Fibroblast of peridontal ligament (primary cell): ENCODE measurements around the gene FILIP1L.
"Not testable (repeated sequence)": the region's sequence is repeated elsewhere in the genome, so short reads cannot be mapped to it uniquely, and the experiment has no call there.

Experiments used
- DNase-seq: peaks from one replicate; pipeline ENCODE4 v3.0.0-alpha.2; 2010; ENCODE audit errors: extremely low read depth

FILIP1L gene

DNA sequence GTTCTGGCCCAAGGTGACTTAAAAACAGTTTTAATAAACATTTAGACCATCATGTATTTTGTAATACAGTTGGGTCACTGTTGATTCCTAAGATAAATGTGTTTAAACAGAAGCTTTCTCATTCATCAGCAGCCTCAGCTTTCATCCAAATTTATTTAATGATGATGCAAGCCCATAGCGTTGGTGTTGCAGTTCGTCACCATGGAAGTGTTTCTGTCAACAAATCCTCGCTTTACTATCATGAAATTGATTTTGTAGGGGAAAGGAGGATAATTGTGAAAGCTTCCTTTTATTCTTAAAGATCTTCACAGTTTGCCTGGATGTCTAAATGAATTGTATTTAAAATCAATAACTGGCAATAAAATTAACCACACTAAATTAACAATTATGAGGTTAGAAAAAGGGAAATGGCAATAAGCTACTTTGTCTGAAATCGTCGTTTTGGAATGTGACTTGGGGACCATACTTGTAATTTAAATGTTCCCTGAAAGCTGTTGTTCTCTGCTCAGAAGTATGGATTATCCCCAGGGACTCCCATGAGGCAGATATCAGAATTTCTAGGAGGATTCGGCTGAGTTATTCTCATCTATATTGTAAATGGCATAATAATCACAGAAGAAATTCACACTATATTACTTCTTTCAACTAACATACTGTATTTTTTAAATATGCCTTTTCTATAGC is 267.7 kb downstream of the FILIP1L start:
- DNase-seq = peak; percentile 72

DNA sequence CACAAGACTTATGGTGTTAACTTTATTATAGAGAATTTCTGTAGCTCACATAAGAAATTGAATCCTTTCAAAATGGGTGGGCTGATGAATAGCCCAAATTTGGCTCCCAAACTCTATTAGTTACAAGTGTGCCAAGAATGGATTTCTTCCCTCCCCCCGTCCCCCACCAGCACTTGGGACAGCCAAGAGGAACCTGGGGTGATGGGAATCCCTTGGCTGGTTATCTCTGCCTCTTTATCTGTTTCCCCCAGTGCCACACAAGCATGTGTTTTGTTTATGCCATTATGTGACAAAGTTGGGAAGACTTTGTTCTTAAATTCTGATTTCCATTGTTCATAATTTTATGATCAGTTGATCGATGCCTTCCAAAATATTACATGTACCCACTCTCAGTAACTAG is 268.3 kb downstream of the FILIP1L start:
- DNase-seq = no peak

DNA sequence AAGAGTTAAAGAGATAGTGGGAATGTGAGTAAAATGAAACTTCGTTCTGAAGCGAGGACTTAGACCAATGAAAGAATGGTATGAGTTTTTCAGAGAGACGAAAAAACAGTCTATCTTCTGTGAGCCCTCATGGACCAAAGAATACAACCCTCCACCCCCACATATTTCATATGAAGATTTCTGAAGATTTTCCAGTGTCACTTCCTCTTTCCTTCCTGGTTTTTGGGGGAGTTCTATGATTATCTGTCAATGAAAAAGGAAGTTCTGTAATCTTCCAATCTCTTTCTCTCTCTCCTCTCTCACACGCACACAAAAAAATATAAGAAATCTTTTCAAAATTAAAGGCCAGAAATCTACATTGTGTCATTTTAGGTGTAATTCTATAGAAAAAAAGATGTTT is 269.0 kb downstream of the FILIP1L start:
- DNase-seq = no peak

- peak; percentile 71 for DNase-seq
These were observed 270.6 kb downstream of the FILIP1L start for GRCh38 chr3:99843590-99844258.

DNA sequence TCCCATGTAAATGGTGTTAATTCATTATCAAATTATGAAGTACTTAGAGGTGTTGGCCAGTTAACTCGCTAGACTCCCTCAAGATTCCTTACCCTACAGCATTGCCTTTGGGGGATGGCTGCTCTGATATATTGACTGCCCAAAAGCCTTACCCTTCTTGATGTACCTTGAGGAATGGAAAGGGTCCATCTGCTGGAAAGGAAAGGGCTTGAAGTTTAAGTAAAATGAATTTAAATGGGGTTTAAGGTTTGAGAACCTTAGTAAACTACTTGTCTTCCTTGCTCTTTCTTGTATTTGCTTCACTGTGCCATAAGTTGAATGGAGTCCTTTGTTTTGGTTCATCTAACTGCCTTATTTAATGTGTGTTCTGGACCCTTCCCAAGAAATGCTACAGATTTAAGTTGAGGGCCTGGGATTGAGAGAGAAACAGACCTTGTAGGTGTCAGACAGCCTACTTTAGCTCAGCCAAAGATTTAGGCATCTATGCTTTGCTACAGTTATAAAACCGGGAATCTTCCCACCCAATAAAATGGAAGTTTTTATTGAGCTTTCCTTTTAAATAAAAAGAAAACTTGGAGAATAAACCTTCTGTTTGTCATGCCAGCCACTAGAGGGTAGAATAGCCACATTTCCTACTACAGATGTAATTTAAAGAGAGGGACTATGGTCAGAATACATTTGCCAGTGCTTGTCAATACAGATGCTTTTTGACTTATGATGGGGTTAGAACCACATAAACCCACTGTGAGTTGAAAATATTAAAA is 271.3 kb downstream of the FILIP1L start:
- DNase-seq = peak; percentile 88

GRCh38 chr3:99841949-99842348 is 272.4 kb downstream of the FILIP1L start:
- DNase-seq = not testable (repeated sequence)

DNA sequence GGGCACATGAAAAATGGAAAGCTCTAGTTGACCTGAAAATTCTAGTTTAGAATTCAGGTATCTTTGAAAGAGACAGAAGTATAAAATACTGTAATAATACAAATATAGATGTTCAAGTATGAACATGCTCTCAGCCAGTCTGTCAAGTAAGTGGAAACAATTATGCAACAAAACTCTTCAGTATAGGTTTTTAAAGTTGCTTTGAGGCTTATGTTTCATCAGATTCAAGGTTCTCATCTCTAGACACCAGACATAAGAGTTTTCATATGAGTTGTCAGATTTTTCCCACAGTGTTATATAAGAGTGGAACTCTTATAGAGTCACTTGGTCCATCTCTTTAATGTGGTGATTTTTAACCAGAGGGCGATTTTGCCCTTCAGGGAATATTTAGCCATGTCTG is 274.7 kb downstream of the FILIP1L start:
- no peak for DNase-seq

DNA sequence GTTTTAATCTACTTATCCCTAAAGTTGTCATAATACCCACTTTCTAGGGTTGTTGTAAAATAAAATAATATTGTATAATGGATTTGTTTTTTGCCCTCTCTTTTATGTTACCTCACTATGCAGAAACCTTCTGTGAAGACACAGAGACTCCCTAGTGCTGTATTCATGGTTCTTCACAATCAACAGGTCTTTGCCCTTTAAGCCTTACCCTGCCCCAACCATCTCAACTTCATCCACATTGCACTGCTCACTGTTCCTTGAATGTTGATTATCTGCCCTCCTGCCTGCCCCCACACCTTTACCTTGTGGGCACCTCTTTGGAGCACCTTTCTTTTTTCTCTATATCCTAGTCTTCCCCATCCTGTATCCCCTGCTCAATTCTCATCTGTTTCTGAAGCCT is 275.5 kb downstream of the FILIP1L start:
- DNase-seq = no peak

- DNase-seq = no peak
These were observed 276.6 kb downstream of the FILIP1L start for GRCh38 chr3:99837715-99838114.

DNA sequence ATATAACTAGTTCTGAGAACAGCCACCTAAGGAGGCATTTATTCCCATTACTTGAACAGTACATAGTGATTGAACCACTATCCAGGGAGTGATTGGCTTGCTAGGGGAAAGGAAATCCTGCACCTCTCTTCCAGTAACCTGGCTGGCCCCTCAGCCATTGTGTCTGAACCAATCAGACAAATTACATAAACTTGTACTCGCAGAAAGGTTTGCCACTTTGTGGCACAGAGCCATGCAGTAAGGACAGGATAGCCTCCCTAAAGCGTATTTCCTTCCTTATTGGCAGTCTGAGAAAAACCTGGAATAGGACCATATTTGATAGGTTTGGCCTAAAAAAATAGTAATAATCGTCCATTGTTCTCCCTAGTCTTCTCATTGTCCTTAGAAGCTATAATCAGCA is 277.6 kb downstream of the FILIP1L start:
- DNase-seq = no peak

- DNase-seq = no peak
These were observed 279.9 kb downstream of the FILIP1L start for GRCh38 chr3:99834211-99834957.

DNA sequence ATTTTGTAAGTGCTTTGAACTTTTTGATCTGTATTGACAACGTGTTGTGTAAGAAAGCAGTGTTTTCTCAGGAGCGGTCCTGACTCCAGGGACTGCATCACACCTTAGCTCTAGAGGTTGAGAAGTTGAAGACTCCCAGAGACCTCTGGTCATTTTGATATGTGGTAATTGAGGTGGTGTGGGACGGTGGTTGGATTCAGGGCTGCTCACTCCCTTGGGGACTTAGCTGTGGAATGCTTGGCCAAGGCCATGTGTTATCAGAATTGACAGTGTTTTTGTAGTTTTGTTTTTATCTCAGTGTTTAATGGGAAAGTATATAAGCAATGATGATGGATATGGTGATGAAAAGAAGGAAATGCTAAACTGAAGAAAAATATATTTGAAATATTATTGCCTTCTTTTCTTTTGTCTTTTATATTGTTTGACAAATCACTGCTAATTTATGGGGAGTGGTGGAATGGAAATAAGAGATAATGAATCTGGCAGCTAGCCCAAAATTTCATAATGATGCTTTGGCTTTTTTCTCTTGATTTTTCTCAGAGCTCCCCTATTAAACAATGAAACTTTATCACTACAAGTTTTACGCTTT is 280.6 kb downstream of the FILIP1L start:
- no peak for DNase-seq

GRCh38 chr3:99829844-99830243 is 284.5 kb downstream of the FILIP1L start:
- no peak for DNase-seq

DNA sequence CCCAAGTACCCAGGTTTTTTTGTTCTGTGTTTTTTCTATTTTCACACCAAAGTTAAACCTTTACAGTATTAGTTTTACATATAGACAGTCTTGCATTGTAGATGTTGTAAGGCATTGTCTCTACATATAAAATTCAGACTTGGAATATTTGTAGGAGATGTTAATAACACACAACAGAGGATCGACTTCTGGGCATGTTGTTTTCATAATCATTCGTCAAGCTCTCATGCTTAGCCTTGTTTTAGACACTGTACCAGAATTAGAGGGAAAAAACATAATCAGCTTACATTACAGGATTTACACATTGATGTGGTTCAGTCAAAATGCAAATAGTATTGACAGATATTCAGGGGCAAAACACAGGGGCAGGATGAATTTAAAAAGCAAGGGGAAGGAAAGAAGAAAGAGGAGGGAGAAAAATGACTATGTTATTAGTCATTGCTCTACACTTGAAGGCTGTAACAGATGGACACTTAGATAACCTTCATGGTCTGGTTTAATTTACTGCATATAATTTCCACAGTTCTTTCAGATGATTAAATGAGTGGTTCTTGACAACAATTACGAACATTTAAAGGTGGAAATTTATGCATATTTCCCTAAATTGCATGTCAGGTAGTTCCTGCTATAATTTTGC is 289.2 kb downstream of the FILIP1L start:
- DNase-seq = peak; percentile 34

- no peak for DNase-seq
These were observed 290.3 kb downstream of the FILIP1L start for GRCh38 chr3:99823723-99824711.

GRCh38 chr3:99818818-99819217 is 295.5 kb downstream of the FILIP1L start:
- DNase-seq = no peak

DNA sequence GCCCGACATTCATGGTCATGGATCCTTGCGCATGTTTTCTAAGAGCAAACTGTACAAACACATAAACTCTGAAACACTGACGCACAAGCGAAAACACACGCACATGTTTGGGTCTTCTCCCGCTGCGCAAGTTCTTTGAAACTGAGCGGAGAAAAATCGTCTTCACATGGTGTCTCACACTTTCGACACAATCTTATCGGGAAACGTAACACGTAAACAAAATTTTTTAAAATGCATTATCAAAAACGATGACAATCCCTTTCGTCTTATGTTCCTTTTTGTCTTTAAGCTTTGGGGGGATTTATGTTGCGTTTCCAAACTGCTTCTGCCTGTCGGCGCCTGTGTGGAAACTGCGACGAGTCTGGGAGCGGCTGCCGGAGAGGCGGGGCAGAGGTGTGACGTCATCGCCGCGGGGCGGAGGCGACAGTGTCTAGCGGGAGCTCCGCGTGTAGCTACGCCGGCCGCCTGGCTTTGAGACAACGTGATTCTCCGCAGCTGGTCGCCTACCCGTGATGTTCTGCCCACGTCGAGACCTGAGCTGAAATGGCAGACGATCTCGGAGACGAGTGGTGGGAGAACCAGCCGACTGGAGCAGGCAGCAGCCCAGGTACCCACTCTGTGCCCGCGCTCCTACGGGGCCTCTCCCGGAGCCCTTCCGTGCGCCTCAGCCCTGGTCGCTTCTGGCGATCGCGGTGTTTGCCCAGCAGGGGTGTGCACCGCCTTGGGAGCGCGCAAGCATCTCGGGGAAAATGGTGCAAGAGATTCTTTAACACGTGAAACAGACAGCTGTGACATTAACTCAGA is 296.7 kb downstream of the FILIP1L start, which contains the start of gene CMSS1:
Gene CMSS1, plus strand, starts transcription at position 426 of the 804 bp plus-strand sequence.
- DNase-seq = peak; percentile 92

DNA sequence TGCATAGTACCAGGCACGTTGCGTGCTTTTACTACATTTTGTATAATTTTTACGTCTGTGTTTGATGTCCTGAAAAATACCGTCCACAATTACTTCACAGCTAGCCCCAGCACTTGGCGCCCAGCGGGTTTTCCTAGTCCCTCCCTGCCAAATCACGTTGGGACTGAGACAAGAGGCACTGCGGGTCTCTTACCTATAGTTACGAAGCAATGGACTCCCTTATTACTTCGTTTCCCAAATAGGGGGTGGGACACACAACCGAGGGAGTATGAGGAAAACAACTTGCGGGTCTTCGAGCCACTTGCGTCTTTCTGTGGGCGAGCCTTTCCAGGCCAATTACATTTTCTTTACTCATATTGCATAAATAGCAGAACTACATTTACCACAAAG is 297.3 kb downstream of the FILIP1L start:
- DNase-seq = no peak

DNA sequence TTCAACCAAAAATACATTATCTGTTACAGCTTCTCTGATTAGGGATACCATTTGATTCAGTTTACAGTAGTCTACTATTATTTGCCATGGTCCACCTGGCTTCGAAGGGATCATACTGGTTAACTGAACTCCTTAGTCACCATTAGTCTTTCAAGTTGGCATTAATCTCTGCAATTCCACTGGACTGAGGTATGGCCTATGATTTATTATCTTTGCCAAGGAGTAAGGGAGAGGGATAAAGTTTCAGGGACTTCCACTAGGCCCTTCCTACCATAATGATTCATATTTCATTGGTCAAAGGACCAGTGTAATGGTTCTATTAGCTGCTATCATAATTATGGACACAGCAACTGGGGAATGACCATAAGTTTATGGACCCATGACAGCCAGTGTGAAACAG is 303.9 kb downstream of the FILIP1L start:
- no peak for DNase-seq
